Lower leg skin (tissue), 4 donors: ENCODE data around the gene PPIL6. TPM values are rescaled to one million over a fixed set of nuclear protein-coding genes. Genes with fewer than 3 reads are reported as not detected.

ENCODE experiments used
- DNase-seq, 2 donors: peaks; one replicate each; pipeline ENCODE4 v3.0.0-alpha.2; 2019; ENCODE audit warnings: low spot score in 2 of 2
- H3K4me3 ChIP-seq: fragments of 200-600 bp; sonication (generic); 2 replicates; pipeline ENCODE4 v1.5.1; 2017; ENCODE audit warnings: mild to moderate bottlenecking, low read depth; ENCODE audit not compliant: poor library complexity, severe bottlenecking
- CTCF ChIP-seq, 3 donors: fragments of 450-650 bp; IDR thresholded peaks; one replicate each; pipeline ENCODE4 v1.5.1; 2016; ENCODE audit warnings: antibody characterized with exemption in 3 of 3, mild to moderate bottlenecking in 3 of 3, moderate library complexity in 2 of 3
- POLR2A ChIP-seq, 2 donors: fragments of 450-650 bp; IDR thresholded peaks; one replicate each; pipeline ENCODE4 v1.6.1; 2016 to 2017; ENCODE audit warnings: antibody characterized with exemption in 2 of 2, mild to moderate bottlenecking in 1 of 2, moderate library complexity in 1 of 2
- WGBS, 2 donors: methylation state at CpG; one replicate each; pipeline ENCODE4 v1.1.5; 2018; 5-methylcytosine and 5-hydroxymethylcytosine counted together
- intact Hi-C: fragments of 100-400 bp; cut with DNase I; formaldehyde crosslinking; loops from one replicate; pipeline ENCODE4 v1.15.0; 2023; ENCODE audit warnings: low total_unique reads
- total RNA-seq, 4 donors: library from RNA; depleted of rRNA; stranded (reverse); fragments of >200 nt; gene quantifications; one replicate each; pipeline ENCODE4 v1.1.0, GENCODE V29; 2016

Gene PPIL6
- total RNA-seq, 4 donors from 2014 or later, result 1.5 to 9.1 (median 2.3) TPM

- intact Hi-C loops, result no loop called here
- no peak overlapping the region for H3K4me3 ChIP-seq
- WGBS, 2 donors, result 92 to 94% methylated on average over 6 of the region's 6 CpGs
- TF ChIP-seq CTCF (IDR thresholded peaks at IDR 0.05) (no peak), POLR2A (IDR thresholded peaks at IDR 0.05) (no peak)
- no peak for DNase-seq
Measured at GRCh38 chr6:109442393-109442924, 2.0 kb upstream of the PPIL6 start.

GRCh38 chr6:109441069-109441816 lies 815 bp upstream of the PPIL6 start:
- no peak for TF ChIP-seq POLR2A (IDR thresholded peaks at IDR 0.05)
- intact Hi-C loops, result no loop called here
- peak in 1 of 2 donors; percentile 54 for DNase-seq
- H3K4me3 ChIP-seq, result peak overlapping the region; percentile 74
- WGBS, 2 donors, result 0% methylated on average over 25 to 27 of the region's 31 CpGs

GRCh38 chr6:109436041-109436440 lies 4.4 kb downstream of the PPIL6 start:
- DNase-seq, result no peak
- TF ChIP-seq POLR2A (IDR thresholded peaks at IDR 0.05), result no peak
- no peak for TF ChIP-seq CTCF (IDR thresholded peaks at IDR 0.05)
- intact Hi-C loops, result no loop called here
- no peak overlapping the region for H3K4me3 ChIP-seq
- WGBS, 2 donors, result 92% methylated on average over 5 of the region's 5 CpGs

GRCh38 chr6:109434456-109434855 lies 6.0 kb downstream of the PPIL6 start:
- intact Hi-C loops, result no loop called here
- H3K4me3 ChIP-seq, result no peak overlapping the region
- TF ChIP-seq POLR2A (IDR thresholded peaks at IDR 0.05) (no peak), CTCF (IDR thresholded peaks at IDR 0.05) (no peak)
- no peak for DNase-seq
- 57 to 61% methylated on average over 2 of the region's 2 CpGs for WGBS, 2 donors

- intact Hi-C loops, result no loop called here
- no peak overlapping the region for H3K4me3 ChIP-seq
- WGBS, 2 donors, result 97 to 100% methylated on average over 3 of the region's 3 CpGs
- no peak for DNase-seq
- TF ChIP-seq POLR2A (IDR thresholded peaks at IDR 0.05), result no peak
- TF ChIP-seq CTCF (IDR thresholded peaks at IDR 0.05), result no peak
Measured at GRCh38 chr6:109429496-109429895, 10.9 kb downstream of the PPIL6 start.

- no peak overlapping the region for H3K4me3 ChIP-seq
- no peak for TF ChIP-seq POLR2A (IDR thresholded peaks at IDR 0.05)
- DNase-seq, result no peak
- intact Hi-C loops, result no loop called here
- WGBS, 2 donors, result 39 to 50% methylated on average over 7 of the region's 7 CpGs
Measured at GRCh38 chr6:109428889-109429477, 11.4 kb downstream of the PPIL6 start.
